Astrocyte (in vitro differentiated cells and primary cell): Measurements from ENCODE around the gene RNF149. TPM values are rescaled to one million over a fixed set of nuclear protein-coding genes. Genes with fewer than 3 reads are reported as not detected.
"Not testable (repeated sequence)": the region's sequence is repeated elsewhere in the genome, so short reads cannot be mapped to it uniquely, and the experiment has no call there.

Source experiments
- DNase-seq: peaks from one replicate; pipeline ENCODE4 v3.0.0-alpha.2; 2010; ENCODE audit warnings: low read depth
- FAIRE-seq: peaks from 2 replicates; lab custom pipeline; 2011; peaks lifted over from hg19 to GRCh38; lab: Jason Lieb, UNC
- H2AFZ ChIP-seq: 2 replicates; pipeline ENCODE4 v1.6.0; 2012; ENCODE audit warnings: low read depth, low read length, inconsistent platforms
- H3K27ac ChIP-seq: 2 replicates; pipeline ENCODE4 v1.5.1; 2011; ENCODE audit warnings: low read depth, low read length, inconsistent platforms
- H3K27me3 ChIP-seq: 2 replicates; pipeline ENCODE4 v1.6.0; 2011; ENCODE audit warnings: low read length, inconsistent platforms; ENCODE audit not compliant: insufficient read depth
- H3K36me3 ChIP-seq: 2 replicates; pipeline ENCODE4 v1.5.1; 2011; ENCODE audit warnings: low read length, inconsistent platforms; ENCODE audit not compliant: insufficient read depth
- H3K4me1 ChIP-seq: 2 replicates; pipeline ENCODE4 v1.5.1; 2011; ENCODE audit warnings: low read length, inconsistent platforms; ENCODE audit not compliant: insufficient read depth
- H3K4me2 ChIP-seq: 2 replicates; pipeline ENCODE4 v1.6.0; 2012; ENCODE audit warnings: low read length, inconsistent platforms
- H3K4me3 ChIP-seq: 2 replicates; pipeline ENCODE4 v1.5.1; 2011; ENCODE audit warnings: low read depth, mild to moderate bottlenecking, low read length, inconsistent platforms; ENCODE audit not compliant: insufficient read depth
- H3K79me2 ChIP-seq: 2 replicates; pipeline ENCODE4 v1.6.0; 2012; ENCODE audit warnings: mild to moderate bottlenecking, low read length, inconsistent platforms; ENCODE audit not compliant: insufficient read depth
- H3K9ac ChIP-seq: 2 replicates; pipeline ENCODE4 v1.6.0; 2012; ENCODE audit warnings: mild to moderate bottlenecking, low read length, inconsistent platforms
- H3K9me3 ChIP-seq: 2 replicates; pipeline ENCODE4 v1.5.1; 2012; ENCODE audit warnings: low read depth, mild to moderate bottlenecking, low read length, inconsistent platforms; ENCODE audit not compliant: insufficient read depth
- H4K20me1 ChIP-seq: 2 replicates; pipeline ENCODE4 v1.6.0; 2012; ENCODE audit warnings: low read length, inconsistent platforms; ENCODE audit not compliant: insufficient read depth
- H3K27ac Mint-ChIP-seq: one replicate; pipeline ENCODE4 v1.8.0; 2021; ENCODE audit warnings: mild to moderate bottlenecking, mixed read lengths; ENCODE audit not compliant: unreplicated experiment
- H3K27me3 Mint-ChIP-seq: one replicate; pipeline ENCODE4 v1.8.0; 2021; ENCODE audit warnings: low read depth, mixed read lengths; ENCODE audit not compliant: unreplicated experiment
- H3K36me3 Mint-ChIP-seq: one replicate; pipeline ENCODE4 v1.8.0; 2021; ENCODE audit warnings: low read depth, mixed read lengths; ENCODE audit not compliant: unreplicated experiment
- H3K4me1 Mint-ChIP-seq: one replicate; pipeline ENCODE4 v1.8.0; 2021; ENCODE audit warnings: low read depth, mixed read lengths; ENCODE audit not compliant: unreplicated experiment
- H3K4me3 Mint-ChIP-seq: one replicate; pipeline ENCODE4 v1.8.0; 2021; ENCODE audit warnings: mild to moderate bottlenecking, moderate library complexity, mixed read lengths; ENCODE audit not compliant: unreplicated experiment
- H3K9me3 Mint-ChIP-seq: one replicate; pipeline ENCODE4 v1.8.0; 2021; ENCODE audit warnings: mild to moderate bottlenecking, mixed read lengths; ENCODE audit not compliant: unreplicated experiment
- EZH2 ChIP-seq: IDR thresholded peaks from 2 replicates; pipeline ENCODE4 v1.6.1; 2012; ENCODE audit warnings: mild to moderate bottlenecking, low read length, inconsistent platforms; ENCODE audit not compliant: insufficient read depth
- total RNA-seq: library from RNA; stranded (reverse); gene quantifications from 2 replicates; pipeline ENCODE4 v1.2.1, GENCODE V29; 2021
- TF ChIP-seq, protein P1 (sequence below): IDR thresholded peaks from 2 replicates; pipeline ENCODE4 v1.5.1; 2011; ENCODE audit warnings: low read depth, mild to moderate bottlenecking, inconsistent platforms, low read length, moderate library complexity; ENCODE audit not compliant: insufficient read depth

RNF149 gene
- total RNA-seq, 1 donor from 2014 or later = 36.4 TPM

DNA sequence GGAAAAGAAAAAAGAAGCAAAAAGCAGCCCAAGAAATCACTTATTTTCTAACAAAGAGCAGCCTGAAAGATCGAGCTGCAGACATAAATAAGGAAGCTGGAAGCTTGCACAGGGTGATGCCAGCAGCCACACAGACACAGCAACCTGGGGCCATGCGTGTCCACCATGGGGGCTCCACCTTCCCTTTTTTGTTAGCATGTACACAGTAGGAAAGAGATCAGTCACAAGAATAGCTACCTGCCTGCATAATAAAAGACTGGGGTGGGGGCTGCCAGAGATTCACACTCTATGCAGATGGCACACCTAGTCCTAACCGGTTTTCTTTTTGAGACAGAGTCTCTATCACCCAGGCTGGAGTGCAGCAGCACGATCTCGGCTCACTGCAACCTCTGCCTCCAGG is 58.7 kb downstream of the RNF149 start:
- no peak overlapping the region for H3K4me3 ChIP-seq
- Mint-ChIP-seq H3K4me3 (no peak overlapping the region), H3K36me3 (no peaks in the 10 kb centered on the region), H3K9me3 (no peaks in the 10 kb centered on the region), H3K4me1 (peaks cover 17% of the 10 kb centered on the region), H3K27ac (no peak overlapping the region), H3K27me3 (no peaks in the 10 kb centered on the region)
- no peak overlapping the region for H3K27ac ChIP-seq
- no peak for TF ChIP-seq EZH2
- TF ChIP-seq, protein P1, sequence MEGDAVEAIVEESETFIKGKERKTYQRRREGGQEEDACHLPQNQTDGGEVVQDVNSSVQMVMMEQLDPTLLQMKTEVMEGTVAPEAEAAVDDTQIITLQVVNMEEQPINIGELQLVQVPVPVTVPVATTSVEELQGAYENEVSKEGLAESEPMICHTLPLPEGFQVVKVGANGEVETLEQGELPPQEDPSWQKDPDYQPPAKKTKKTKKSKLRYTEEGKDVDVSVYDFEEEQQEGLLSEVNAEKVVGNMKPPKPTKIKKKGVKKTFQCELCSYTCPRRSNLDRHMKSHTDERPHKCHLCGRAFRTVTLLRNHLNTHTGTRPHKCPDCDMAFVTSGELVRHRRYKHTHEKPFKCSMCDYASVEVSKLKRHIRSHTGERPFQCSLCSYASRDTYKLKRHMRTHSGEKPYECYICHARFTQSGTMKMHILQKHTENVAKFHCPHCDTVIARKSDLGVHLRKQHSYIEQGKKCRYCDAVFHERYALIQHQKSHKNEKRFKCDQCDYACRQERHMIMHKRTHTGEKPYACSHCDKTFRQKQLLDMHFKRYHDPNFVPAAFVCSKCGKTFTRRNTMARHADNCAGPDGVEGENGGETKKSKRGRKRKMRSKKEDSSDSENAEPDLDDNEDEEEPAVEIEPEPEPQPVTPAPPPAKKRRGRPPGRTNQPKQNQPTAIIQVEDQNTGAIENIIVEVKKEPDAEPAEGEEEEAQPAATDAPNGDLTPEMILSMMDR = no peak
- H3K36me3 ChIP-seq = no peaks in the 10 kb centered on the region
- H3K4me1 ChIP-seq = peaks cover 15% of the 10 kb centered on the region
- peaks cover 19% of the 10 kb centered on the region for H3K79me2 ChIP-seq
- no peak overlapping the region for H3K4me2 ChIP-seq
- no peaks in the 10 kb centered on the region for H3K27me3 ChIP-seq
- peaks cover 14% of the 10 kb centered on the region for H4K20me1 ChIP-seq
- H3K9me3 ChIP-seq = no peaks in the 10 kb centered on the region
- H2AFZ ChIP-seq = no peak overlapping the region
- no peak overlapping the region for H3K9ac ChIP-seq
- FAIRE-seq = no peak
- no peak for DNase-seq

DNA sequence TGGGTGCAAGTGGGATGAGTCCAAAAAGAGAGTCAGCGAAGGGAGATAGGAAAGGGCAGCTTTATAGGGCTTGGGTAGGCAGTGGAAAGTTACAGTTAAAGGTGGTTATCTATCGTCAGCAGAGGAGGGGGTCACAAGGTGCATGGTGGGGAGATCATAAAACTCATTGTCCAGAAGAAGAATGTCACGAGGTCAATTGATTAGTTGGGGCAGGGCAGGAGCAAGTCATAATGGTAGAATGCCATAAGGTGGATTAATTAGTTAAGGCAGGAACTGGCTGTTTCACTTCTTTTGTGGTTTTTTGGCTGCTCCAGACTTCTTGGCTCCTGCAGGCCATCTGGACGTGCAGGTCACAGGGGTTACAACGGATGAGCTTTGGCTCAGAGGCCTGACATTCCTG is 59.7 kb downstream of the RNF149 start:
- DNase-seq, H3K9me3 ChIP-seq, H3K79me2 ChIP-seq, H3K9me3 Mint-ChIP-seq, H4K20me1 ChIP-seq, H3K4me3 Mint-ChIP-seq, H3K27me3 Mint-ChIP-seq, H3K9ac ChIP-seq, FAIRE-seq, H3K4me1 ChIP-seq, H3K4me2 ChIP-seq, H3K4me3 ChIP-seq, H3K27ac ChIP-seq, H2AFZ ChIP-seq, H3K36me3 Mint-ChIP-seq, H3K27me3 ChIP-seq, H3K36me3 ChIP-seq, H3K27ac Mint-ChIP-seq: not testable (repeated sequence)
- H3K4me1 Mint-ChIP-seq = peaks cover 13% of the 10 kb centered on the region

DNA sequence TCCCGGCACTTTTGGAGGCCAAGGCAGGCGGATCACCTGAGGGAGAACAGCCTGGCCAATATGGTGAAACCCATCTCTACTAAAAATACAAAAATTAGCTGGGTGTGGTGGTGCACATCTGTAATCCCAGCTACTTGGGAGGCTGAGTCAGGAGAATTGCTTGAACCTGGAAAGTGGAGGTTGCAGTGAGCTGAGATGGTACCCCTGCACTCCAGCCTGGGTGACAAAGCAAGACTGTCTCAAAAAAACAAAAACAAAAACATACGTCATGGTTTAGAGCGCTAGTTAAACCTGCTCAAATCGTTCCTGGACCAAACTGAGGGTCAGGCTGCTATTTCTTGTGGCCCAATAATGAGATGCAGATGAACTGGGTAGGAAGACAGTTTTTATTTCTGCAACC is 63.0 kb downstream of the RNF149 start:
- FAIRE-seq = not testable (repeated sequence)

DNA sequence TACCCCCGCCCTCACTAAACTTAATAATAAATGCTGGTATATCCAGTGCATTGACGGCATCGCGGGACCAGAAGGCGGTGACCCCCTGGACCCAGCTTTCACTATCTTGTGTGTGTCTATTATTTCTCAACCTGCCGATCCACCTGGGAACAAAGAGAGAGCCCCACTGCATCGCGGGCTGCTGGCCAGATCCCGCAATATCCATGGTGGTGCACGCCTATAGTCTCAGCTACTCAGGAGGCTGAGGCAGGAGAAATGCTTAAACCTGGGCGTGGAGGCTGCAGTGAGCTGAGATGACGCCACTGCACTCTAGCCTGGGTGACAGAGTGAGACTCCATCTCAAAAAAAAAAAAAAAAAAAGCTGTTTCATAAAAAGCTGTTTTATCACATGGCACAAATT is 63.6 kb downstream of the RNF149 start:
- not testable (repeated sequence) for H3K4me3 Mint-ChIP-seq, H4K20me1 ChIP-seq, FAIRE-seq, H3K9me3 Mint-ChIP-seq, H3K27ac ChIP-seq, H3K4me2 ChIP-seq, H3K27me3 ChIP-seq, H3K36me3 ChIP-seq, H3K79me2 ChIP-seq, H3K36me3 Mint-ChIP-seq, H3K27me3 Mint-ChIP-seq, DNase-seq, H2AFZ ChIP-seq, H3K4me3 ChIP-seq, H3K27ac Mint-ChIP-seq, H3K4me1 ChIP-seq, H3K9me3 ChIP-seq, H3K9ac ChIP-seq
- H3K4me1 Mint-ChIP-seq = peaks cover 14% of the 10 kb centered on the region

More for the DNA sequence above, 63.0 kb downstream of the RNF149 start:
- not testable (repeated sequence) for H3K79me2 ChIP-seq, H3K27ac Mint-ChIP-seq, H2AFZ ChIP-seq, H4K20me1 ChIP-seq, H3K27me3 ChIP-seq, H3K9me3 Mint-ChIP-seq, H3K4me1 ChIP-seq, H3K4me2 ChIP-seq, H3K9ac ChIP-seq, H3K4me1 Mint-ChIP-seq, H3K4me3 Mint-ChIP-seq, H3K9me3 ChIP-seq, H3K36me3 ChIP-seq, DNase-seq, H3K27me3 Mint-ChIP-seq, H3K4me3 ChIP-seq, H3K36me3 Mint-ChIP-seq, H3K27ac ChIP-seq

DNA sequence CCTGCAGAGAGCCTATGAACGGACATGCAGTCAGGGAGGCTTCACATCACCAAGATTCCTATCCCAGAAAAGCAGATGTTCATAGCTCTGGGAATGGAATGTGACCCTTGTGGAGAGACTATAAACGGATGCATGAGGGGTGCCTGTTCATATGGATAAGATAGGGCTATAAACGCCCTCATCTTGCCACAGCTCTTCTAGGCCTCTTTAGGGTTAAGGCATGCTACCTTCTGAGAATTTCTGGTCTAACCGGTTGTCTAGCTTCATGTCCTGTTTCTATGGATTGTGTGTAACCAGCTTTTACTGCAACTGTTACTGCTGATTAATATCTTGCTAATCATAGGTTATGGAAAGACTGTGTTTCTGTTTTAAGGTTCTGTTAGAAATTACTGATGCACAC is 64.1 kb downstream of the RNF149 start:
- not testable (repeated sequence) for H3K27ac Mint-ChIP-seq, H3K4me1 ChIP-seq, H3K9ac ChIP-seq, H3K27me3 ChIP-seq, H3K4me3 ChIP-seq, H3K36me3 Mint-ChIP-seq, H3K27me3 Mint-ChIP-seq, H2AFZ ChIP-seq, H3K9me3 ChIP-seq, H4K20me1 ChIP-seq, H3K4me3 Mint-ChIP-seq, H3K9me3 Mint-ChIP-seq, FAIRE-seq, DNase-seq, H3K36me3 ChIP-seq, H3K79me2 ChIP-seq, H3K4me2 ChIP-seq, H3K27ac ChIP-seq
- H3K4me1 Mint-ChIP-seq = peaks cover 13% of the 10 kb centered on the region
